ENCODE data around the gene WASL. TPM values are rescaled to one million over a fixed set of nuclear protein-coding genes. Genes with fewer than 3 reads are reported as not detected.

WASL gene
- total RNA-seq, 4 donors from 2014 or later = 32.6 to 40.0 (median 37.3) TPM

GRCh38 chr7:123705211-123705901, 43.4 kb downstream of the WASL start:
- WGBS, 2 donors = 77 to 88% methylated on average over 1 of the region's 1 CpG
- TF ChIP-seq CTCF (IDR thresholded peaks at IDR 0.05) (no peak), EP300 (IDR thresholded peaks at IDR 0.05) (no peak), POLR2A (IDR thresholded peaks at IDR 0.05) (no peak)
- Histone ChIP-seq H3K36me3 (peaks cover 0 to 39% (median 6%) of the 10 kb centered on the region in 3 donors), H3K9me3 (no peaks in the 10 kb centered on the region), H3K27me3 (no peaks in the 10 kb centered on the region), H3K4me3 (no peak overlapping the region), H3K4me1 (peaks cover 0 to 15% (median 0%) of the 10 kb centered on the region in 4 donors), H3K27ac (no peak overlapping the region)
- DNase-seq (ENCODE audit: low spot score in 2 of 2) = no peak

GRCh38 chr7:123695944-123696677, 52.7 kb downstream of the WASL start:
- no peak for DNase-seq (ENCODE audit: low spot score in 2 of 2)
- Histone ChIP-seq H3K4me1 (peaks cover 0 to 3% (median 0%) of the 10 kb centered on the region in 4 donors), H3K27me3 (no peaks in the 10 kb centered on the region), H3K27ac (no peak overlapping the region), H3K9me3 (no peaks in the 10 kb centered on the region), H3K36me3 (peaks cover 0 to 50% (median 5%) of the 10 kb centered on the region in 3 donors), H3K4me3 (no peak overlapping the region)
- no peak for TF ChIP-seq CTCF (IDR thresholded peaks at IDR 0.05)
- 72 to 74% methylated on average over 3 of the region's 3 CpGs for WGBS, 2 donors

GRCh38 chr7:123692471-123692877, 56.3 kb downstream of the WASL start:
- 85 to 87% methylated on average over 6 of the region's 6 CpGs for WGBS, 2 donors
- Histone ChIP-seq H3K4me3 (no peak overlapping the region), H3K27me3 (no peaks in the 10 kb centered on the region), H3K4me1 (peaks cover 0 to 3% (median 0%) of the 10 kb centered on the region in 4 donors), H3K27ac (no peak overlapping the region), H3K36me3 (peaks cover 0 to 48% (median 5%) of the 10 kb centered on the region in 3 donors), H3K9me3 (no peaks in the 10 kb centered on the region)
- TF ChIP-seq CTCF (IDR thresholded peaks at IDR 0.05) (no peak), POLR2A (IDR thresholded peaks at IDR 0.05) (no peak), EP300 (IDR thresholded peaks at IDR 0.05) (no peak)
- no peak for DNase-seq (ENCODE audit: low spot score in 2 of 2)

GRCh38 chr7:123690550-123690949, 58.3 kb downstream of the WASL start:
- no peak overlapping the region for H3K4me3 ChIP-seq
- no peak for DNase-seq (ENCODE audit: low spot score in 2 of 2)
- no peak overlapping the region for H3K27ac ChIP-seq
- H3K27me3 ChIP-seq = no peaks in the 10 kb centered on the region
- peaks cover 0 to 58% (median 5%) of the 10 kb centered on the region in 3 donors for H3K36me3 ChIP-seq
- H3K9me3 ChIP-seq = no peaks in the 10 kb centered on the region
- WGBS, 2 donors = 92 to 97% methylated on average over 2 of the region's 2 CpGs
- peaks cover 0 to 3% (median 0%) of the 10 kb centered on the region in 4 donors for H3K4me1 ChIP-seq
- no peak for TF ChIP-seq CTCF (IDR thresholded peaks at IDR 0.05)
- no peak for TF ChIP-seq EP300 (IDR thresholded peaks at IDR 0.05)
- no peak for TF ChIP-seq POLR2A (IDR thresholded peaks at IDR 0.05)

GRCh38 chr7:123689250-123689649, 59.6 kb downstream of the WASL start:
- Histone ChIP-seq H3K4me1 (no peaks in the 10 kb centered on the region), H3K36me3 (peaks cover 0 to 66% (median 5%) of the 10 kb centered on the region in 3 donors), H3K27ac (no peak overlapping the region), H3K9me3 (no peaks in the 10 kb centered on the region), H3K4me3 (no peak overlapping the region), H3K27me3 (no peaks in the 10 kb centered on the region)
- 80 to 81% methylated on average over 3 of the region's 3 CpGs for WGBS, 2 donors
- no peak for DNase-seq (ENCODE audit: low spot score in 2 of 2)
- no peak for TF ChIP-seq POLR2A (IDR thresholded peaks at IDR 0.05)
- TF ChIP-seq EP300 (IDR thresholded peaks at IDR 0.05) = no peak
- no peak for TF ChIP-seq CTCF (IDR thresholded peaks at IDR 0.05)

Measured in tibial nerve (tissue), 4 donors.